Measurements from ENCODE around the gene WDR59.
A peak's percentile ranks its signal among the peaks of the same experiment; 100 is the strongest.
"Not testable (repeated sequence)": the region's sequence is repeated elsewhere in the genome, so short reads cannot be mapped to it uniquely, and the experiment has no call there.

WDR59 gene, protein sequence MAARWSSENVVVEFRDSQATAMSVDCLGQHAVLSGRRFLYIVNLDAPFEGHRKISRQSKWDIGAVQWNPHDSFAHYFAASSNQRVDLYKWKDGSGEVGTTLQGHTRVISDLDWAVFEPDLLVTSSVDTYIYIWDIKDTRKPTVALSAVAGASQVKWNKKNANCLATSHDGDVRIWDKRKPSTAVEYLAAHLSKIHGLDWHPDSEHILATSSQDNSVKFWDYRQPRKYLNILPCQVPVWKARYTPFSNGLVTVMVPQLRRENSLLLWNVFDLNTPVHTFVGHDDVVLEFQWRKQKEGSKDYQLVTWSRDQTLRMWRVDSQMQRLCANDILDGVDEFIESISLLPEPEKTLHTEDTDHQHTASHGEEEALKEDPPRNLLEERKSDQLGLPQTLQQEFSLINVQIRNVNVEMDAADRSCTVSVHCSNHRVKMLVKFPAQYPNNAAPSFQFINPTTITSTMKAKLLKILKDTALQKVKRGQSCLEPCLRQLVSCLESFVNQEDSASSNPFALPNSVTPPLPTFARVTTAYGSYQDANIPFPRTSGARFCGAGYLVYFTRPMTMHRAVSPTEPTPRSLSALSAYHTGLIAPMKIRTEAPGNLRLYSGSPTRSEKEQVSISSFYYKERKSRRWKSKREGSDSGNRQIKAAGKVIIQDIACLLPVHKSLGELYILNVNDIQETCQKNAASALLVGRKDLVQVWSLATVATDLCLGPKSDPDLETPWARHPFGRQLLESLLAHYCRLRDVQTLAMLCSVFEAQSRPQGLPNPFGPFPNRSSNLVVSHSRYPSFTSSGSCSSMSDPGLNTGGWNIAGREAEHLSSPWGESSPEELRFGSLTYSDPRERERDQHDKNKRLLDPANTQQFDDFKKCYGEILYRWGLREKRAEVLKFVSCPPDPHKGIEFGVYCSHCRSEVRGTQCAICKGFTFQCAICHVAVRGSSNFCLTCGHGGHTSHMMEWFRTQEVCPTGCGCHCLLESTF

DNA sequence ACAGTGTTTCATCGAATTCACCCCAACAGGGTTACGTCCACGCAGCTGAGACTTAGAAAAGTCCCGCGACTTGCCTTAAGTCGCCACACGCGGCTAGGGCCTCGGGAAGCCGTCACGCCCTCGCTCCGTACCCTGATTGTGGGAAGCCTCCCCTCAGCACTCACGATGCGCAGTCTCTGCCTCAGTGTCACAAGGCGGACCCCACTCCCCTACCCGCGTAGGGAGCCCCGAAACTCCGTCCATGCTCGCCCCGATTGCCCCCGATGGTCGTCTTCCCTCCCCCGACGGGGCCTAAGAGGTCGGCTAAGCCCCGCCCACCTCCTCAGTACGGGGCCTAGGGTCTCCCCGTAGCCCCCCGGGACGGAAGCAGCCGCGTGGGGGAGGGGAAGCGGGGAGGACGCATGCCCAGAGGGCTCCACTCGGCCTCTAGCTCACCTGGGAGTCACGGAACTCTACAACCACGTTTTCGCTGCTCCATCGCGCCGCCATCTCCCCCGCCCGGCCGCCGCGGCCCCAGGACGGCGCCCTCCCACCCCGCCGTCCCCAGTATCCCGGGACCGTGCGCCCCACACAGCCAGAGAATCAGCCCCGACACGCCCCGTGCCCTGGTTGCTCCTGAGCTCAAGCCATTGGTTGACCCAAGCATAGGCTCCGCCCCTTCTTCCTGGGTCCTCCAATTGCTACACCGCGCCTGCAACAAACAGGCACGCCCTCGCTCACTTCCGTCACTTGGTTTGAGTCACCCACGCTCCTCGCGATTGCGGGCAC, at the start of gene WDR59:
TSS of gene WDR59 (minus strand) at position 595 of the 768 bp plus-strand sequence. CDS start at position 489, 106 bp downstream.
- peak; percentile 97 to 98 for DNase-seq

DNA sequence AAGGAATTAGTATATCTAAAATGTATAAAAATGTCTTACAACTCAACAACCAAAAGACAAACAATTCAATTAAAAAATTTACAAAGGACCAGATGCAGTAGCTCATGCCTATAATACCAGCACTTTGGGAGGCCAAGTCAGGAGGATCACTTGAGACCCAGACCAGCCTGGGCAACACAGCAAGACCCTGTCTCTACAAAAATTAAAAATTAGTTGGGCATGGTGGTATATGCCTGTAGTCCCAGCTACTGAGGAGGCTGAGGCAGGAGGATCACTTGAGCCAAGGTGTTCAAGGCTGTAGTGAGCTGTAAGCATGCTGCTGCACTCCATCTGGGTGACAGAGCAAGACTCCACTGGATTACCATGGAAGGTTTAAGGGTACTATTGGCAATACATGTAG, 47.7 kb upstream of the WDR59 start:
- no peak for DNase-seq

DNA sequence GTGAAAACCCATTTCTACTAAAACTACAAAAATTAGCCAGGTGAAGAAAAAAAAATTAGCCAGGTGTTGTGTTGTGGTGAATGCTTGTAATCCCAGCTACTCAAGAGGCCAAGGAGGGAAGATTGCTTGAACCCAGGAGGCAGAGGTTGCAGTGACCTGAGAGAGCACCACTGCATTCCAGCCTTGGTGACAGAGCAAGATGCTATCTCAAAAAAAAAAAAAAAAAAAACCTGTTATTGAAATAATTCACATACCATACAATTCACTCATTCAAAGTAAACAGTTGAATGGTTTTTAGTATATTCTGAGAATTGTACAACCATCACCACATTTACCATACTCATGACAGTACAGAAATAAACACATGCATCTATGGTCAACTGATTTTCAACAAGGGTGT, 44.9 kb upstream of the WDR59 start:
- DNase-seq, result no peak

DNA sequence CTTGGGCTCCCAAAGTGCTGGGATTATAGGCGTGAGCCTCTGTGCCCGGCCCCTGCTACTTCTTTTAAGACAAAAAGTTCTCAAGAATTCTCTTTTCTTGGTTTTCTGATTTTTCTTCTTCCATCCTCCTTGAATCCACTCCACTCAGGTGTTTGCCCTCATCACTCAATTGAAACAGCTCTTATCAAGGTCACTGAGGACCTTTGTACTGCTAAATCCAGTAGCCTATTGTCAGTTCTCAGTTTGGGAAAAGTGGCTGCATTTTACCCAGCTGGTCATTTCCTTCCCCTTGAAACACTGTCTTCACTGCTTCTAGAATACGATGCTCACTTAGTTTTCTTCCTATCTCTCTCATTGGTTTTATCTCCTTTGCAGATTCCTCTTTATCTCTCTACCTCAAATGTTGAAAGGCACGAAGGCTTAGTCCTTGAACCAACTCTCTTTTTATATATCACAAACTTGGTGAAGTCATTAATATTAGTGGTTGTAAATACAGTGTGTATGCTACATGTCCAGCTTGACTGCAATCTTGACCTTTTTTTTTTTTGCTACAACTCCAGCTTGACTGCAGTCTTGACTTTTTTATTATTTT, 43.7 kb upstream of the WDR59 start:
- no peak for DNase-seq

DNA sequence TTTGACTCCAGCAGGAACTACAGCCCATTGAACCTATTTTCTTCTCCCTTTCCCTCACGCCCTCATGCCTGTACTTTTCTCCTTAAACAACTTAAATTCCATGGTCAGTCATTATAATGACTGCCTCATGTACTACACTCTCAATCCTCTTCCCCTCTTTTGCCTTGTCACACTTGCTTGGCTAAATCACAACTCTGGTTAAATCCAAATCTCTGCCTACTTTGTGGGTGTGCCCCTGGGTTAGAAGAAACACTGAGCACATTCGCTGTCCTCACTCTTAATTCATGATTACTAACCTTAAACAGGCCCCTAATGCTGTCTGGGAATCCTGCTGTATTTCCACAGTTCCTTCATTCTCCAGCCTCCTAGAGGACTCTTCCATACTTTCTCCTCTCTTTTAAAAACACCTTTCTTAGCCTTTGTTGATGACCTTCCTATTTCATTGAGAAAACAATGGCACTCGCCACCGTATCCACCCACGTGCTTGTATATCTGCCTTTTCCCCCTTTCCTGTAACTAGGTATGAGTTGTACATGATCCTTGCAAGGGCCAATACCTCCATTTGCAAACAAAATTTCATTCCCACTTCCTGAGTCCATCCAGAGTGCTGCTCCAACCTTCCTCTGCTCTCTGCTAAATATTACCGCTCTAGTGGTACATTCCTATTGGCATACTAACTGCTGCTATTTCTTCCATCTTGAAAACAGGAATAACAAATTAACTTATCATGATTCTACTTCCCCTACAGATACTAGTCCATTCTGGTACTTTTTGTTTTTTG, 42.8 kb upstream of the WDR59 start:
- DNase-seq, result no peak

DNA sequence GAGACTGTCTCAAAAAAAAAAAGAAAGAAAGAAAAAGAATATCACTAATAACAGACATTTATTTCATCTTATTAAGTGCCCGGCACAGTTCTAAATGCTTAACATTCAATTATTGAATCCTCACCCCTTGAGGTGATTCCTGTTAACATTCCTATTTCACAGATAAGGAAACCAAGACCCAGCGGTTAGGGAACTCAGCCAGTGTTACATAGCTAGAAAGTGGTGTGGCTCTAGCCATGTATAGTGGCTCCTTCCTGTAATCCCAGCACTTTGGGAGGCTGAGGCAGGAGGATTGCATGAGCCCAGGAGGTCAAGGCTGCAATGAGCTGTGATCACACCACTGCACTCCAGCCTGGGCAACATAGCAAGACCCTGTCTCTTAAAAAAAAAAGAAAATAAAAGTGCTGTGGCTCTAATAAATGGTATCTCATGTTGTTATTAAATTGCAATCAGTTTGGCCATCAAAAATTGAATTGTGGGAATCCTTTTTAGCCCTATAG, 42.0 kb upstream of the WDR59 start:
- no peak for DNase-seq

DNA sequence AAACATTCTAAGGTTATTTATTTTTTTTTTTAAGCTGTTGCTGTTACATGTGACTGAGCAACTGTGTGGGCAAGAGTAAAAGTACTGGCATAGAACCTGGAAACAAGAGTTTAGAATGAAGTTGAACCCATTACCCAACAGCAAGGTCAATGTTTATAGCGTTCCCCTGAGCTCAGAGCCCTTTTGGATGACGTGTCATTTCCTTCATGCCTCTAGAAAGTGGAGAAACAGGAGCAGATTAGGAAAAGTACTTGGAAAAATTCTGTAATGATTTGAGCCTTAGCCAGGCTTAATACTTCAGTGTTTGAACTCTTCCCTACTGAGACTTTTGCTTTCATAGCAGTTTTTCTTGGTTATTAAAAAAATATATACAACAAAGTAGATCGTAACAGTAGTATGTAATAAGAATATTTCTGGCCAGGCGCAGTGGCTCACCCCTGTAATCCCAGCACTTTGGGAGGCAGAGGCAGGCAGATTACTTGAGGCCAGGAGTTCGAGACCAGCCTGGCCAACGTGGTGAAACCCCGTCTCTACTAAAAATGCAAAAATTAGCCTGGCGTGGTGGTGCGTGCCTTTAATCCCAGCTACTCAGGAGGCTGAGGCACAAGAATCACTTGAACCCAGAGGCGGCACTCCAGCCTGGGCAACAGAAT, 41.4 kb upstream of the WDR59 start:
- not testable (repeated sequence) for DNase-seq

DNA sequence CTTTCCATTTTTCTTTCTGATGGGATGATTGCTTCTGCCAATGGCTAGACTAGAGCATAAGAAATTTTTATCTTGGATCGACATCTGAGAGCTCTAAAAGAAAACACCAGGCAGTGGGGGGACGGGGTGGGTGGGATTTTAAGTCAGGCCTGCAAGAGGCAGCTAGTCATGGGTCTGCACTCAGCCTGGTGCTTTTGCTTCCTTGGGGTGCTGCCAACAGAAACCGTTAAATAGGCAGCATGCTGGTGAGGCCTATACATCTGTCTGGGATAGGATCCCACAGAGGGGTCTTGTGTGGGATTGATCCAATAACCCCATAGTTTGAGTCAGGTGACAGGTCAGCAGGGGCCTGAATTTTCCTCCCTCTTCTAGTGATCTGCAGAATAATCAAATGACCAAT, 40.8 kb upstream of the WDR59 start:
- DNase-seq, result peak in 1 of 2 experiments; percentile 24

DNA sequence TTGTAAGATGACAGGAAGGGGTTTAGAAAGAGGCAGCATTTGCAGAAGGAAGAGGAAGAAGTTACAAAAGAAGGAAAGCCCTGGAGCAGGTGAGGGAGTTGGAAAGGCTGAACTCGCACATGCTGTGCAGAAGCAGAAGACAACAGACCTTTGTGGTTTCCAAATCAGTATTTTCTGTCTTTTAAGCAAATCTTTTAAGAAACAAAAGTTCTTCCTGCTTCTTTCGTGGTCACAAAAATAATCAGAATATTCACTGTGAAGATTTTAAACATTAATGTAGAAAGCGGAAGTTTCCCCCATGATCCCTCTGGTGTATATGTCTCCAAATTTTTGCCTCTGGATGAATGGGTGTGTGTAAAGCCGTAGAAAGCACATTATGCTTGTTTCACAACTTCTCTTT, 39.7 kb upstream of the WDR59 start:
- no peak for DNase-seq

DNA sequence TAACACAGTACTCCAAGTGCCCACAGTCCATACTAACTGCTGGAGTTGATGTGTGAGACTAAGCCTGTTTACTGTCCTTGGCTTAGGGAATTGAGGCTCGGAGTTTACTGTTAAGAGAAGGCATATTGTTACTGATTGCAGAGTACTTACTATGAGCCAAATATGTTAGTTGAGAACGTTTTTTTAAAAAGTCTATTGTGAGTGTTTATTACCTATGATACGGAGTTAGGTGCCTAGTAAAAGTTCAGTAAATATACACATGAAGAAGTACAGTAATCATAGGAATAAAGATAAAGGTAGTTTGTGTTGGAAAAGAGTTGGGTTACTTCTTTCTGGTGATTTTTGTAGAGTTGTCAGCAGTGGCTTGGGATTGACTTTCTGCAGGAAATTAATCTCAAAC, 39.3 kb upstream of the WDR59 start:
- no peak for DNase-seq

DNA sequence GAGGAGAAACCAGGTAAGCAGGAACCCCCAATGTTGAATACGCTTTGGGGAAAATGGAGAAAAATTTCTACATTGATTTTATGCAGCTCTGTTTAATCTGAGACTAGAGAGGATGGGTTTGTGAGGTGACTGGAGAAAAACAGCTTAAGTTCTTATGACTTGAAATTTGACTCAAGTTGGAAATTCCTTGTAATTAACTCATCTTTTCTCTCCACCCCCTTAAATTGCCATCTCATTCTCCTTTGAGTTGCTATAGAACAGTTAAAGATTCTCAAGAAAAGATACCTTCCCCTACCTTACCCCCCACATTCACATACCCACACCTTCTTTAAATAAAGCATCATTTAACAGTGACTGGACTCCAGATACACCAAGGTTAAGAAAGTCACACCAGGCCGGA, 38.1 kb upstream of the WDR59 start:
- no peak for DNase-seq

DNA sequence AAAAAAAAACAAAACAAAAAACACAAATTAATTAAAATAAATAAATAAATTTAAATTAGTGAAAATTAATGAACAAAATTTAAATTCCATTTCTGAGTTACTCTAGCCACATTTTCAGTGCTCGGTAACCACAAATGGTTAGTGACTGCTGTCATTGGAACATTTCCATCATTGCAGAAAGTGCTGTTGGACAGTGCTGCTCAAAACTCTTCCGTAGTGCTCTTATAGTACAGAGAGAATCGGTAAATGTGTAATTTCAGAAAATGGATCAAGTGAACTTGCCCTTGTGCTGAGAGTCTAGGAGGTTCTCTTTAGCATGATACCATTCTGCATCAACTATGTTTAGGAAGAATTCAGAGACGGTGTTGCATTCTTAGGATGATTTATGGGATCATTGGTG, 37.6 kb upstream of the WDR59 start:
- no peak for DNase-seq

DNA sequence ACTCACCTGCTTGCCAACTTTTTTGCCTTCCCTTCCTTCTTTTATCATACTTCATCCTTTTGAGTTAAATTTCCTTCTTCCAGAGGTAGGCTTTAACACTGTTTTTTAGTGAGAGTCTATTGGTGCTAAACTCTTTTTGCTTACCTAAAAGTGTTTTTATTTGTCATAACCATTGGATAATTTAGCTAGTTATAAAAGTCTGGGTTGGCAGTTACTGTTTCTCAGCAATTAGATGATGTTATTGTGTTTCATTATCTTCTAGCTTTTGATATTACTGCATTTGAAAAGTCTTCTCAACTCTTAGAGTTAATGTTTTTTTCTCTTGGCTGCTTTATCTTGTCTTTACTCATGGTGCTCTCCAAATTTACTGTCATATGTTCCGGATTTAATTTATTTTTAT, 36.5 kb upstream of the WDR59 start:
- no peak for DNase-seq

DNA sequence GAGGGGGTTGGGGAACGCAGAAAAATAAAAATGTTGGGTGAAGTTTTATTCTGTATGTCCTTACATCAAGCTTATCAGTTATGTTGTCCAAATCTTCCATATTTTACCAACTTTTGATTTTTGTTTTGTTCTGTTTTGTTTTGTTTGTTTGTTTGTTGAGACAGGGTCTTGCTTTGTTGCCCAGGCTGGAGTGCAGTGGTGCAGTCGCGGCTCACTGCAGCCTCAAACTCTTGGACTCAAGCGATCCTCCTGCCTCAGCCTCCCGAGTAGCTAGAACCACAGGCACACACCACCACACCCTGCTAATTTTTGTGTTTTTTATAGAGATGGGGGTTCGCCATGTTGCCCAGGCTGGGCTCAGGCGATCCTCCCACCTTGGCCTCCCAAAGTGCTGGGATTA, 34.7 kb upstream of the WDR59 start:
- DNase-seq, result no peak

DNA sequence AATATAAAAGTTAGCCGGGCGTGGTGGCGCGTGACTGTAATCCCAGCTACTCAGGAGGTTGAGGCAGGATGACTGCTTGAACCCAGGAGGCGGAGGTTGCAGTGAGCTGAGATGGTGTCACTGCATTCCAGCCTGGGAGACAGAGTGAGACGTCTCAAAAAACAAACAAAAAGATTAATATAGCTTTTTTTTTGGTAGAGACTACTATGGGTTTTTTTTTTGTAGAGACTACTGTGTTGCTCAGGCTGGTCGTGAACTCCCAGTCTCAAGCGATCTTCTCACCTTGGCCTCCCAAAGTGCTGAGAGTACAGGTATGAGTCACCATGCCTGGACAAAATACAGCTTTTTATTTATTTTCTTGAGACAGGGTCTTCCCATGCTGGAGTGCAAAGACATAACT, 34.1 kb upstream of the WDR59 start:
- no peak for DNase-seq

DNA sequence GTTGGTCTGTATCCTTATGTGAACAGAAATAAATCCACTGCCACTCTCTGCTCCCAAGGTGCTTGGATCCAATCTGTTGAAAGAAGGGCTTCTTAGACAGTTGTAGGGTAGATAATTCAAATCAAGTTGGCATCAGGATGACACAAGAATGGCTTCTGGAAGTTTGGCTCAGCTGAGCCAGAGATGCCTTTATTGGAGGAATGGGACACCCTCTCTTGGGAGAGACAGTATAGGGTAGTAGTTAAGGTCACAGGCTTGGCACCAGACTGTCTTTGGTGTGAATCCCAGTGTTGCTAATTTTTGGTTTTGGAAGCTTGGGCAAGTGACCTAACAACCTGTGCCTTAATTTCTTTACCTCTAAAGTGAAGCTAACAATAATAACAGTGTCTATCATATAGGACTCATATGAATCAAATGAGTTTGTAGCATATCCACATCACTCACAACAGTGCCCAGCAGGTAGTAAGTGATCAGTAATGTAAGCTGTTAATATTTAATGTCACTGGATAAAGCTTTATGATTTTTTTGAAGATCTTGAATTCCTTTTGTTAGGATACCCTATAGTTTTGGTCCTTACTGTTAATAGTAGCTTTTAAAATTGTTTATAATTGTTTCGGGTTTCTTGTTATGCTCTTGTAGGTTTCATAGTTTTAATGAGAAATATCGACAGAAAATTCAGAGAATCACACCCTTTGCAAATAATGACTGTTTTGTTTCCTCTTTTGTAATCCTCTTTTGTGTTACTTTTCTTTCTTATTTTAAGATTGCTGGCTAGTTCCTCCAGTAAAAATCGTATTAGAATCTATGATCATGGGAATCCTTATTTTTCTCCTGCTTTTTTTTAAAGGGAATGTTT, 33.0 kb upstream of the WDR59 start:
- DNase-seq, result no peak

DNA sequence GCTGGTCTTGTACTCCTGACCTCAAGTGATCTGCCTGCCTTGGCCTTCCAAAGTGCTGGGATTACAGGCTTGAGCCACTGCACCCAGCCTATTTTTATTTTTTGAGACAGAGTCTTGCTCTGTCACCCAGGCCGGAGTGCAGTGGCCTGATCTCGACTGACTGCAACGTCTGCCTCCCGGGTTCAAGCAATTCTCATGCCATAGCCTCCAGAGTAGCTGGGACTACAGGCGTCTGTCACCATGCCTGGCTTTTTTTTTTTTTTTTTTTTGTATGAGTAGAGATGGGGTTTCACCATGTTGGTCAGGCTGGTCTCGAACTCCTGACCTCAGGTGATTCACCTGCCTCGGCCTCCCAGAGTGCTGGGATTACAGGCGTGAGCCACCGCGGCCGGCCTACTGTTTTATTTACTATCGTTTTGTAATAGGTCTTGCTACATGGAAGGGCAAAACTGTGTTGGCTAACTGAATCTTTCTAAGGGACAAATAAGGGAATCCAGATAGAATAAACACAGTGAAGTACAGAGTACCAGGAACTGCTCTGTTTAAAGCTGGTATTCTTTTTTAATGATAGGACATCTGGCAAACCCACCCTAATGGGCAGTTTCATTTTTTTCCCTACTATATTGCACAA, 31.6 kb upstream of the WDR59 start:
- not testable (repeated sequence) for DNase-seq

DNA sequence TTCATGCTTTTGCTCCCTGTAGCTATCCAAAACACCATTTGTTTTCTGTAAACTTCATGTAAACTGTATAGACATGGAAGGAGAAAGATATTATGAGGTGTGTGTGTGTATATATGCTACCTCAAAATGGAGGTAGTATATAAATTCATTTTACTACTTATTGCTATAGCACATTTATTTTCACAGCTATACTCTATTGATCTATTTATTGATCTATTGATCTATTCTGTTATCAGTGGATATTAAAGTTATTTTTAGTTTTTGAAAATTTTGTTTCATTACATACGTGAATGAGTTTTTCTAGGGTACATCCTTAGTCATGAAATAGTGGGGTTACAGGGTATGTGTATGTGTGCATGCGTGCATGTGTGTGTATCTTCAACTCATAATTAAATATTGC, 29.4 kb upstream of the WDR59 start:
- no peak for DNase-seq

DNA sequence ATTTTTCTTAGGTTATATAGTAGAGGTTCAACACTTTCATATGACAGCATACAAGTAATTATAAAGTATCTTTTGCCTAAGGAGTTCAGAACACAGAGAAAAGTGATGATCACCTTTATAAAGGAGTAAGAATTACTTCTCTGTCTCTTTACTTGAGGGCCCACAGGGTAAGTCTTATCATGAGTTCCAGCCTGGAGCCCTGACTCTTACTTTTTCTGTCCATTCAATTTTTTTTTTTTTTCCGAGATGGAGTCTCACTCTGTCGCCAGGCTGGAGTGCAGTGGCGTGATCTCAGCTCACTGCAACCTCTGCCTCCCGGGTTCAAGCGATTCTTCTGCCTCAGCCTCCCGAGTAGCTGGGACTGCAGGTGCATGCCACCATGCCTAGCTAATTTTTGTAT, 28.2 kb upstream of the WDR59 start:
- DNase-seq, result not testable (repeated sequence)

Data from NCI-H446 (cell line).